A549 (cell line): Measurements from ENCODE around the gene HOXD11. TPM values are rescaled to one million over a fixed set of nuclear protein-coding genes. Genes with fewer than 3 reads are reported as not detected.

Experiments used
- ATAC-seq, 2 experiments: fragments of 200-7000 bp in 1 of 2; fragments of >200 bp in 1 of 2; cut with Nextera tagmentation in 1 of 2; cut with Tn5 transposase in 1 of 2; 3 replicates each; pipeline versions ENCODE4 v1.8.0 to v1.9.1; 2018 to 2020; ENCODE audit warnings: mild to moderate bottlenecking in 1 of 2, moderate library complexity in 1 of 2
- CTCF ChIA-PET: fragments of 300-600 bp; sonication (Branson Sonifier 250); formaldehyde crosslinking; extraction: SDS; loops from one replicate; lab custom pipeline; 2021; ENCODE audit warnings: antibody characterized with exemption, inconsistent platforms; lab: Yijun Ruan, JAX
- POLR2A ChIA-PET: fragments of 350-600 bp; formaldehyde crosslinking; extraction: SDS; loops from one replicate; lab custom pipeline; 2021; ENCODE audit warnings: antibody characterized with exemption, inconsistent platforms; lab: Yijun Ruan, JAX
- DNase-seq, 2 experiments: peaks; one replicate each; pipeline versions ENCODE4 v3.0.0 to v3.0.0-alpha.2; 2011 to 2016; ENCODE audit warnings: low read depth in 1 of 2, low spot score in 1 of 2
- FAIRE-seq: peaks from 2 replicates; lab custom pipeline; 2011; peaks lifted over from hg19 to GRCh38; lab: Jason Lieb, UNC
- H3K27ac ChIP-seq, 2 experiments: fragments of >200 bp; sonication (Bioruptor Twin); formaldehyde crosslinking; 3 replicates each; pipeline ENCODE4 v1.5.1; 2016 to 2017
- H3K4me1 ChIP-seq: fragments of >200 bp; sonication (Bioruptor Twin); formaldehyde crosslinking; 3 replicates; pipeline ENCODE4 v1.6.1; 2016
- H3K4me2 ChIP-seq: fragments of >200 bp; sonication (Bioruptor Twin); formaldehyde crosslinking; 3 replicates; pipeline ENCODE4 v1.6.1; 2016
- H3K4me3 ChIP-seq: fragments of >200 bp; sonication (Bioruptor Twin); formaldehyde crosslinking; 3 replicates; pipeline ENCODE4 v1.5.1; 2016
- H3K9me3 ChIP-seq: fragments of >200 bp; sonication (Bioruptor Twin); formaldehyde crosslinking; 3 replicates; pipeline ENCODE4 v1.6.1; 2016
- BHLHE40 ChIP-seq: IDR thresholded peaks from 2 replicates; pipeline ENCODE4 v1.6.1; 2012; ENCODE audit warnings: low read depth, low read length, inconsistent platforms
- CBX8 ChIP-seq: fragments of 200-600 bp; sonication (generic); IDR thresholded peaks from 2 replicates; pipeline ENCODE4 v1.6.1; 2016
- CEBPB ChIP-seq, 2 experiments: fragments of >200 bp in 1 of 2; sonication (Bioruptor Twin) in 1 of 2; formaldehyde crosslinking in 1 of 2; IDR thresholded peaks; 2 replicates each; pipeline ENCODE4 v1.6.1; 2012 to 2016
- CHD2 ChIP-seq: fragments of 150-350 bp; IDR thresholded peaks from 2 replicates; pipeline ENCODE4 v1.6.1; 2014; ENCODE audit warnings: low read length; ENCODE audit not compliant: partially characterized antibody
- CHD4 ChIP-seq: fragments of 200-600 bp; sonication (generic); IDR thresholded peaks from 2 replicates; pipeline ENCODE4 v1.6.1; 2016; ENCODE audit warnings: antibody characterized with exemption, mild to moderate bottlenecking, borderline replicate concordance
- EHF ChIP-seq: fragments of 250-450 bp; sonication (Bioruptor Pico); IDR thresholded peaks from 2 replicates; pipeline ENCODE4 v1.5.0; 2020; ENCODE audit warnings: mild to moderate bottlenecking
- ELK1 ChIP-seq: fragments of 150-350 bp; IDR thresholded peaks from 2 replicates; pipeline ENCODE4 v1.6.1; 2014; ENCODE audit warnings: low read depth, mild to moderate bottlenecking, low read length
- FOSB ChIP-seq: fragments of 250-450 bp; sonication (Bioruptor Pico); IDR thresholded peaks from 2 replicates; pipeline ENCODE4 v1.5.0; 2020; ENCODE audit warnings: mild to moderate bottlenecking, moderate library complexity
- FOSL2 ChIP-seq, 2 experiments: fragments of 450-650 bp in 1 of 2; fragments of >200 bp in 1 of 2; sonication (Bioruptor Twin) in 1 of 2; formaldehyde crosslinking; IDR thresholded peaks; 2 replicates each; pipeline versions ENCODE4 v1.5.0 to v1.6.1; 2016 to 2020; ENCODE audit warnings: mild to moderate bottlenecking in 1 of 2, moderate library complexity in 1 of 2
- HDAC2 ChIP-seq: fragments of 200-600 bp; sonication (generic); IDR thresholded peaks from 2 replicates; pipeline ENCODE4 v1.6.1; 2016
- HOXA7 ChIP-seq: fragments of 250-450 bp; sonication (Bioruptor Pico); IDR thresholded peaks from 2 replicates; pipeline ENCODE4 v1.5.0; 2020; ENCODE audit warnings: mild to moderate bottlenecking, moderate library complexity
- JUNB ChIP-seq: fragments of >200 bp; sonication (Bioruptor Twin); formaldehyde crosslinking; IDR thresholded peaks from 2 replicates; pipeline ENCODE4 v1.6.1; 2016
- KDM1A ChIP-seq: fragments of 200-600 bp; sonication (generic); IDR thresholded peaks from 2 replicates; pipeline ENCODE4 v1.6.1; 2016; ENCODE audit warnings: low read depth, mild to moderate bottlenecking
- KDM5A ChIP-seq: fragments of 200-600 bp; sonication (generic); IDR thresholded peaks from 2 replicates; pipeline ENCODE4 v1.6.1; 2016; ENCODE audit warnings: antibody characterized with exemption, mild to moderate bottlenecking
- MYC ChIP-seq: IDR thresholded peaks from 2 replicates; pipeline ENCODE4 v1.6.1; 2012; ENCODE audit warnings: mild to moderate bottlenecking, inconsistent platforms, low read length, improper control_type of control experiment, borderline replicate concordance
- PHF8 ChIP-seq: fragments of 200-600 bp; sonication (generic); IDR thresholded peaks from 2 replicates; pipeline ENCODE4 v1.6.1; 2016; ENCODE audit warnings: low read depth, mild to moderate bottlenecking, antibody characterized with exemption, moderate library complexity, borderline replicate concordance
- POLR2AphosphoS2 ChIP-seq: conservative IDR thresholded peaks from 2 replicates; pipeline ENCODE4 v1.6.1; 2012; ENCODE audit warnings: low read length, improper control_type of control experiment, inconsistent platforms
- RAD21 ChIP-seq, 2 experiments: fragments of >200 bp in 1 of 2; sonication (Bioruptor Twin) in 1 of 2; formaldehyde crosslinking in 1 of 2; IDR thresholded peaks in 1 of 2; conservative IDR thresholded peaks in 1 of 2; 2 replicates in 1 of 2; 3 replicates in 1 of 2; pipeline ENCODE4 v1.6.1; 2012 to 2018; ENCODE audit warnings: inconsistent platforms in 1 of 2
- RARB ChIP-seq: fragments of 250-450 bp; sonication (Bioruptor Pico); IDR thresholded peaks from 2 replicates; pipeline ENCODE4 v1.8.0; 2021; ENCODE audit warnings: mild to moderate bottlenecking, moderate library complexity
- REST ChIP-seq: fragments of 200-600 bp; sonication (generic); IDR thresholded peaks from 2 replicates; pipeline ENCODE4 v1.6.1; 2016; ENCODE audit warnings: antibody characterized with exemption, mild to moderate bottlenecking, moderate library complexity
- SMC3 ChIP-seq: fragments of >200 bp; sonication (Bioruptor Twin); formaldehyde crosslinking; IDR thresholded peaks from 3 replicates; pipeline ENCODE4 v1.6.1; 2018; ENCODE audit warnings: inconsistent platforms
- SREBF2 ChIP-seq: fragments of 450-650 bp; IDR thresholded peaks from 2 replicates; pipeline ENCODE4 v1.6.1; 2014; ENCODE audit warnings: mild to moderate bottlenecking, moderate library complexity
- USF2 ChIP-seq: fragments of 450-650 bp; IDR thresholded peaks from 2 replicates; pipeline ENCODE4 v1.6.1; 2014; ENCODE audit warnings: antibody characterized with exemption
- ZSCAN20 ChIP-seq: fragments of 250-450 bp; sonication (Bioruptor Pico); IDR thresholded peaks from 2 replicates; pipeline ENCODE4 v1.8.0; 2022; ENCODE audit warnings: mild to moderate bottlenecking, moderate library complexity
- WGBS: methylation state at CpG from one replicate; pipeline ENCODE4 v1.1.6; 2017; ENCODE audit errors: missing lambda C conversion rate; 5-methylcytosine and 5-hydroxymethylcytosine counted together
- polyA plus RNA-seq, 4 experiments: library from polyadenylated mRNA; depleted of rRNA in 3 of 4; stranded (reverse); fragments of >200 nt; fragmentation: RNase III in 1 of 4; extraction: RNeasy Plus Mini Kit Qiagen cat#74134 plus additional on column Dnase treatment in 1 of 4; gene quantifications; 2 replicates in 3 of 4; 3 replicates in 1 of 4; pipeline ENCODE4 v1.2.3, GENCODE V29; 2011 to 2017

Gene HOXD11
- polyA plus RNA-seq, 2 of the 4 experiments (the other 2 are of a cell fraction) = 2.6 to 4.8 TPM

- WGBS = 92% methylated on average over 33 of the region's 33 CpGs
- Histone ChIP-seq H3K9me3 (no peaks in the 10 kb centered on the region), H3K4me1 (peaks cover 10% of the 10 kb centered on the region; the same call in 2 of the 3 replicates), H3K27ac (no peak overlapping the region), H3K4me3 (no peak overlapping the region), H3K4me2 (no peak overlapping the region)
- ChIA-PET CTCF (interaction anchor here (1.3 to 9.5 kb wide), 10 partner anchors 9 to 522 kb away, joined by 3 to 139 read pairs (median 10); no protein-coding TSS in a partner anchor), POLR2A (interaction anchor here (0.7 kb wide), 1 partner anchor 35 kb away, joined by 4 read pairs; no protein-coding TSS in a partner anchor)
- DNase-seq (no peak), FAIRE-seq (no peak), ATAC-seq (no peak)
- TF ChIP-seq FOSL2 (IDR thresholded peaks at IDR 0.05) = no peak
- TF ChIP-seq FOSL2 (CRISPR knock-in tag; IDR thresholded peaks at IDR 0.05) = no peak
- no peak for TF ChIP-seq SMC3
- TF ChIP-seq CHD4 = no peak
- TF ChIP-seq PHF8 = no peak
- TF ChIP-seq USF2 = no peak
- TF ChIP-seq EHF (CRISPR knock-in tag) = no peak
- no peak for TF ChIP-seq SREBF2
These were observed 25.4 kb downstream of the HOXD11 start for GRCh38 chr2:176132205-176133171.

- H3K9me3 ChIP-seq = no peaks in the 10 kb centered on the region
- FAIRE-seq = no peak
- no peak for ATAC-seq
- TF ChIP-seq KDM5A = no peak
- TF ChIP-seq RAD21 (conservative IDR thresholded peaks at IDR 0.05 in 1 of 2, IDR thresholded peaks at IDR 0.05 in 1 of 2) = no peak
- TF ChIP-seq KDM1A = no peak
- H3K4me3 ChIP-seq = no peak overlapping the region
- no peak overlapping the region for H3K27ac ChIP-seq
- DNase-seq = no peak
- CTCF ChIA-PET = interaction anchor here (1.3 to 9.5 kb wide), 7 partner anchors 22 to 1015 kb away, joined by 3 to 139 read pairs (median 8); no protein-coding TSS in a partner anchor
- peaks cover 10% of the 10 kb centered on the region; the same call in 2 of the 3 replicates for H3K4me1 ChIP-seq
- H3K4me2 ChIP-seq = no peak overlapping the region
- POLR2A ChIA-PET = no interaction called here
These were observed 26.3 kb downstream of the HOXD11 start for GRCh38 chr2:176133389-176133788.

- WGBS = 81% methylated on average over 4 of the region's 4 CpGs
- H3K4me2 ChIP-seq = no peak overlapping the region
- no peak for ATAC-seq
- FAIRE-seq = no peak
- peaks cover 10% of the 10 kb centered on the region; the same call in 2 of the 3 replicates for H3K4me1 ChIP-seq
- CTCF ChIA-PET = interaction anchor here (0.9 to 9.5 kb wide), 9 partner anchors 14 to 1015 kb away, joined by 3 to 139 read pairs (median 4); no protein-coding TSS in a partner anchor
- POLR2A ChIA-PET = no interaction called here
- H3K4me3 ChIP-seq = no peak overlapping the region
- no peak for TF ChIP-seq MYC
- no peak for TF ChIP-seq ZSCAN20
- no peak for TF ChIP-seq BHLHE40
- no peak for TF ChIP-seq REST
- no peak for TF ChIP-seq POLR2AphosphoS2
- no peak for TF ChIP-seq KDM5A
- TF ChIP-seq FOSB (CRISPR knock-in tag) = no peak
- no peak for TF ChIP-seq HOXA7
- TF ChIP-seq JUNB = no peak
- TF ChIP-seq ELK1 = no peak
- no peak for TF ChIP-seq CBX8
- TF ChIP-seq RARB (CRISPR knock-in tag) = no peak
- no peak for TF ChIP-seq CHD2
- no peak for TF ChIP-seq KDM1A
- no peak for TF ChIP-seq CEBPB (IDR thresholded peaks at IDR 0.05)
- no peak for TF ChIP-seq HDAC2
- no peak for TF ChIP-seq EHF (CRISPR knock-in tag)
- TF ChIP-seq, all 56 proteins: peak for 0
- DNase-seq = no peak
- Histone ChIP-seq H3K9me3 (no peaks in the 10 kb centered on the region), H3K27ac (no peak overlapping the region)
These were observed 27.0 kb downstream of the HOXD11 start for GRCh38 chr2:176134035-176134434.
